Mesendoderm (in vitro differentiated cells): ENCODE results near the gene GNGT2.

Experiments
- DNase-seq: peaks from one replicate; pipeline ENCODE4 v3.0.0; 2013
- H2AK5ac ChIP-seq: 2 replicates; pipeline ENCODE4 v1.6.1; 2013; ENCODE audit warnings: low read length, inconsistent platforms
- H2BK120ac ChIP-seq: 2 replicates; pipeline ENCODE4 v1.6.1; 2013; ENCODE audit warnings: low read depth, mild to moderate bottlenecking, low read length, moderate library complexity, mixed read lengths
- H2BK15ac ChIP-seq: replicated peaks from 2 replicates; pipeline ENCODE4 v1.6.1; 2013; ENCODE audit warnings: low read depth, mild to moderate bottlenecking, moderate library complexity
- H2BK5ac ChIP-seq: 2 replicates; pipeline ENCODE4 v1.6.1; 2013; ENCODE audit warnings: low read length, inconsistent platforms
- H3K18ac ChIP-seq: 2 replicates; pipeline ENCODE4 v1.6.1; 2013; ENCODE audit warnings: mild to moderate bottlenecking, low read length, mixed read lengths
- H3K23ac ChIP-seq: one replicate; pipeline ENCODE4 v1.6.1; 2013; ENCODE audit warnings: low read length
- H3K27ac ChIP-seq: 2 replicates; pipeline ENCODE4 v1.5.1; 2013; ENCODE audit warnings: low read depth, mild to moderate bottlenecking, inconsistent platforms, low read length, moderate library complexity
- H3K27me3 ChIP-seq: 2 replicates; pipeline ENCODE4 v1.6.1; 2013; ENCODE audit warnings: low read length, control low read depth, mild to moderate bottlenecking, inconsistent platforms; ENCODE audit not compliant: insufficient read depth, poor library complexity
- H3K36me3 ChIP-seq: 2 replicates; pipeline ENCODE4 v1.6.1; 2013; ENCODE audit warnings: low read length, inconsistent platforms; ENCODE audit not compliant: control insufficient read depth, insufficient read depth
- H3K4ac ChIP-seq: one replicate; pipeline ENCODE4 v1.6.1; 2013; ENCODE audit warnings: low read depth, mild to moderate bottlenecking, low read length, moderate library complexity
- H3K4me1 ChIP-seq: 2 replicates; pipeline ENCODE4 v1.6.1; 2013; ENCODE audit warnings: low read depth, low read length, inconsistent platforms; ENCODE audit not compliant: control insufficient read depth
- H3K4me2 ChIP-seq: 2 replicates; pipeline ENCODE4 v1.6.1; 2013; ENCODE audit warnings: low read length
- H3K4me3 ChIP-seq: 2 replicates; pipeline ENCODE4 v1.5.1; 2013; ENCODE audit warnings: mild to moderate bottlenecking, low read length
- H3K56ac ChIP-seq: one replicate; pipeline ENCODE4 v1.6.1; 2013; ENCODE audit warnings: low read length
- H3K79me1 ChIP-seq: 2 replicates; pipeline ENCODE4 v1.6.1; 2013; ENCODE audit warnings: low read length, inconsistent platforms
- H3K79me2 ChIP-seq: 2 replicates; pipeline ENCODE4 v1.6.1; 2013; ENCODE audit warnings: mild to moderate bottlenecking, low read length; ENCODE audit not compliant: control insufficient read depth, insufficient read depth
- H3K9ac ChIP-seq: 2 replicates; pipeline ENCODE4 v1.6.1; 2013; ENCODE audit warnings: low read length, inconsistent platforms
- H4K5ac ChIP-seq: one replicate; pipeline ENCODE4 v1.6.1; 2013; ENCODE audit warnings: low read length
- H4K8ac ChIP-seq: one replicate; pipeline ENCODE4 v1.6.1; 2013; ENCODE audit warnings: low read depth, mild to moderate bottlenecking, control low read depth, low read length, moderate library complexity
- WGBS: extraction: QIAGEN DNeasy Blood & Tissue Kit; methylation state at CpG from one replicate; pipeline ENCODE4 v1.1.7; 2013; ENCODE audit warnings: low lambda C conversion rate, missing lambda C conversion rate; ENCODE audit not compliant: insufficient coverage; ENCODE audit errors: extremely low coverage; 5-methylcytosine and 5-hydroxymethylcytosine counted together

GNGT2 gene

GRCh38 chr17:49241692-49242397 lies 31.5 kb upstream of the GNGT2 start:
- Histone ChIP-seq H3K27ac (no peak overlapping the region), H3K4me2 (no peak overlapping the region), H4K8ac (no peak overlapping the region), H3K36me3 (no peaks in the 10 kb centered on the region), H4K5ac (no peak overlapping the region), H3K4ac (no peak overlapping the region), H3K23ac (no peak overlapping the region), H3K56ac (no peak overlapping the region), H3K4me3 (no peak overlapping the region), H2BK120ac (no peak overlapping the region), H3K18ac (no peak overlapping the region), H3K79me1 (no peaks in the 10 kb centered on the region), H3K79me2 (no peaks in the 10 kb centered on the region), H2BK15ac (no peak overlapping the region), H3K9ac (no peak overlapping the region), H2AK5ac (no peak overlapping the region), H2BK5ac (no peak overlapping the region), H3K4me1 (no peaks in the 10 kb centered on the region), H3K27me3 (no peaks in the 10 kb centered on the region)
- DNase-seq: no peak
- no CpG with 5 or more reads among the region's 9 CpGs for WGBS

- H4K8ac ChIP-seq: no peak overlapping the region
- H3K36me3 ChIP-seq: no peaks in the 10 kb centered on the region
- H3K9ac ChIP-seq: no peak overlapping the region
- no peak overlapping the region for H2AK5ac ChIP-seq
- no peak overlapping the region for H3K56ac ChIP-seq
- no peak overlapping the region for H3K27ac ChIP-seq
- no peak overlapping the region for H3K18ac ChIP-seq
- H3K4me3 ChIP-seq: no peak overlapping the region
- no peak overlapping the region for H4K5ac ChIP-seq
- H3K4me1 ChIP-seq: no peaks in the 10 kb centered on the region
- no peak overlapping the region for H3K23ac ChIP-seq
- no peaks in the 10 kb centered on the region for H3K27me3 ChIP-seq
- DNase-seq: no peak
- no CpG with 5 or more reads among the region's 8 CpGs for WGBS
- no peaks in the 10 kb centered on the region for H3K79me2 ChIP-seq
- no peak overlapping the region for H3K4me2 ChIP-seq
- no peak overlapping the region for H2BK15ac ChIP-seq
- H3K4ac ChIP-seq: no peak overlapping the region
- H3K79me1 ChIP-seq: no peaks in the 10 kb centered on the region
- H2BK120ac ChIP-seq: no peak overlapping the region
- no peak overlapping the region for H2BK5ac ChIP-seq
Observed at GRCh38 chr17:49241040-49241439, 30.7 kb upstream of the GNGT2 start.

- no CpG with 5 or more reads among the region's 1 CpG for WGBS
- H3K23ac ChIP-seq: no peak overlapping the region
- no peak overlapping the region for H3K18ac ChIP-seq
- no peaks in the 10 kb centered on the region for H3K79me1 ChIP-seq
- DNase-seq: no peak
- no peak overlapping the region for H4K5ac ChIP-seq
- H2BK15ac ChIP-seq: no peak overlapping the region
- no peak overlapping the region for H3K4me2 ChIP-seq
- no peak overlapping the region for H4K8ac ChIP-seq
- H3K36me3 ChIP-seq: no peaks in the 10 kb centered on the region
- H3K27ac ChIP-seq: no peak overlapping the region
- H3K56ac ChIP-seq: no peak overlapping the region
- no peaks in the 10 kb centered on the region for H3K27me3 ChIP-seq
- H3K4me3 ChIP-seq: no peak overlapping the region
- H2AK5ac ChIP-seq: no peak overlapping the region
- no peak overlapping the region for H2BK120ac ChIP-seq
- no peaks in the 10 kb centered on the region for H3K4me1 ChIP-seq
- no peak overlapping the region for H3K9ac ChIP-seq
- H2BK5ac ChIP-seq: no peak overlapping the region
- H3K79me2 ChIP-seq: no peaks in the 10 kb centered on the region
- H3K4ac ChIP-seq: no peak overlapping the region
Observed at GRCh38 chr17:49240619-49241018, 30.2 kb upstream of the GNGT2 start.

GRCh38 chr17:49239963-49240362 lies 29.6 kb upstream of the GNGT2 start:
- no peaks in the 10 kb centered on the region for H3K4me1 ChIP-seq
- DNase-seq: peak; percentile 55
- no peaks in the 10 kb centered on the region for H3K27me3 ChIP-seq
- H3K79me2 ChIP-seq: no peaks in the 10 kb centered on the region
- H3K18ac ChIP-seq: no peak overlapping the region
- H3K79me1 ChIP-seq: no peaks in the 10 kb centered on the region
- no peak overlapping the region for H4K8ac ChIP-seq
- no peak overlapping the region for H3K27ac ChIP-seq
- H2BK120ac ChIP-seq: no peak overlapping the region
- WGBS: no CpG with 5 or more reads among the region's 1 CpG
- H3K23ac ChIP-seq: no peak overlapping the region
- H3K4me2 ChIP-seq: no peak overlapping the region
- H3K9ac ChIP-seq: no peak overlapping the region
- H2BK15ac ChIP-seq: no peak overlapping the region
- H4K5ac ChIP-seq: no peak overlapping the region
- H2AK5ac ChIP-seq: no peak overlapping the region
- no peak overlapping the region for H3K4ac ChIP-seq
- H2BK5ac ChIP-seq: no peak overlapping the region
- H3K36me3 ChIP-seq: no peaks in the 10 kb centered on the region
- no peak overlapping the region for H3K4me3 ChIP-seq
- H3K56ac ChIP-seq: no peak overlapping the region

- no peak overlapping the region for H3K18ac ChIP-seq
- H2BK120ac ChIP-seq: no peak overlapping the region
- H2BK5ac ChIP-seq: no peak overlapping the region
- H3K27ac ChIP-seq: no peak overlapping the region
- H4K5ac ChIP-seq: no peak overlapping the region
- no peaks in the 10 kb centered on the region for H3K79me1 ChIP-seq
- no peak overlapping the region for H4K8ac ChIP-seq
- no peak overlapping the region for H3K23ac ChIP-seq
- no peak for DNase-seq
- no peak overlapping the region for H3K9ac ChIP-seq
- H3K27me3 ChIP-seq: no peaks in the 10 kb centered on the region
- no peak overlapping the region for H3K4me3 ChIP-seq
- no CpG with 5 or more reads among the region's 4 CpGs for WGBS
- no peak overlapping the region for H2AK5ac ChIP-seq
- H3K4me2 ChIP-seq: no peak overlapping the region
- H3K56ac ChIP-seq: no peak overlapping the region
- H3K79me2 ChIP-seq: no peaks in the 10 kb centered on the region
- no peak overlapping the region for H3K4ac ChIP-seq
- no peaks in the 10 kb centered on the region for H3K4me1 ChIP-seq
- no peak overlapping the region for H2BK15ac ChIP-seq
- H3K36me3 ChIP-seq: no peaks in the 10 kb centered on the region
Observed at GRCh38 chr17:49235896-49236295, 25.5 kb upstream of the GNGT2 start.

- H3K79me1 ChIP-seq: no peaks in the 10 kb centered on the region
- H2BK15ac ChIP-seq: no peak overlapping the region
- H3K4ac ChIP-seq: no peak overlapping the region
- no peaks in the 10 kb centered on the region for H3K36me3 ChIP-seq
- H3K56ac ChIP-seq: no peak overlapping the region
- no CpG with 5 or more reads among the region's 5 CpGs for WGBS
- no peak overlapping the region for H4K8ac ChIP-seq
- no peaks in the 10 kb centered on the region for H3K79me2 ChIP-seq
- no peak for DNase-seq
- no peak overlapping the region for H2AK5ac ChIP-seq
- H2BK5ac ChIP-seq: no peak overlapping the region
- H3K18ac ChIP-seq: no peak overlapping the region
- H3K4me1 ChIP-seq: no peaks in the 10 kb centered on the region
- H3K9ac ChIP-seq: no peak overlapping the region
- no peak overlapping the region for H4K5ac ChIP-seq
- H2BK120ac ChIP-seq: no peak overlapping the region
- H3K27me3 ChIP-seq: no peaks in the 10 kb centered on the region
- no peak overlapping the region for H3K23ac ChIP-seq
- H3K4me2 ChIP-seq: no peak overlapping the region
- H3K27ac ChIP-seq: no peak overlapping the region
- H3K4me3 ChIP-seq: no peak overlapping the region
Observed at GRCh38 chr17:49234509-49235080, 24.2 kb upstream of the GNGT2 start.
